Liver (tissue), 9 donors: ENCODE results near the gene VWC2. TPM values are rescaled to one million over a fixed set of nuclear protein-coding genes. Genes with fewer than 3 reads are reported as not detected.

Source experiments
- DNase-seq: peaks from one replicate; pipeline ENCODE4 v3.0.0-alpha.2; 2017; ENCODE audit warnings: low spot score
- H3K27ac ChIP-seq, 2 donors: one replicate each; pipeline ENCODE4 v1.7.0; 2013; ENCODE audit warnings: inconsistent platforms in 2 of 2, low read length in 2 of 2, control low read depth in 1 of 2, low read depth in 1 of 2, mild to moderate bottlenecking in 1 of 2
- H3K27me3 ChIP-seq, 4 donors: one replicate each; pipeline versions ENCODE4 v1.6.1 to v1.7.0; 2013; ENCODE audit warnings: low read length in 3 of 4, inconsistent platforms in 1 of 4, mild to moderate bottlenecking in 1 of 4, moderate library complexity in 1 of 4; ENCODE audit not compliant: control insufficient read depth in 4 of 4, insufficient read depth in 4 of 4
- H3K36me3 ChIP-seq, 4 donors: one replicate each; pipeline versions ENCODE4 v1.6.1 to v1.7.0; 2013; ENCODE audit warnings: low read length in 3 of 4, mild to moderate bottlenecking in 3 of 4, low read depth in 1 of 4, moderate library complexity in 1 of 4; ENCODE audit not compliant: control insufficient read depth in 4 of 4, insufficient read depth in 3 of 4
- H3K4me1 ChIP-seq, 4 donors: one replicate each; pipeline versions ENCODE4 v1.6.1 to v1.7.0; 2013; ENCODE audit warnings: low read length in 3 of 4, mild to moderate bottlenecking in 3 of 4, moderate library complexity in 1 of 4; ENCODE audit not compliant: control insufficient read depth in 4 of 4, insufficient read depth in 4 of 4
- H3K4me3 ChIP-seq, 3 donors: one replicate each; pipeline versions ENCODE4 v1.6.1 to v1.7.0; 2013; ENCODE audit warnings: low read length in 3 of 3, control low read depth in 1 of 3, low read depth in 1 of 3, mild to moderate bottlenecking in 1 of 3
- H3K9ac ChIP-seq, 2 donors: one replicate each; pipeline ENCODE4 v1.7.0; 2013; ENCODE audit warnings: low read length in 2 of 2, mild to moderate bottlenecking in 2 of 2, moderate library complexity in 2 of 2, control low read depth in 1 of 2, low read depth in 1 of 2
- H3K9me3 ChIP-seq, 4 donors: one replicate each; pipeline versions ENCODE4 v1.6.1 to v1.7.0; 2013; ENCODE audit warnings: low read length in 3 of 4; ENCODE audit not compliant: control insufficient read depth in 4 of 4
- EGR1 ChIP-seq, 2 donors: IDR thresholded peaks; 2 replicates each; pipeline ENCODE4 v1.6.1; 2016 to 2018; ENCODE audit warnings: antibody characterized with exemption in 2 of 2, low read depth in 2 of 2
- FOXA1 ChIP-seq: IDR thresholded peaks from 2 replicates; pipeline ENCODE4 v1.6.1; 2016; ENCODE audit warnings: antibody characterized with exemption
- FOXA2 ChIP-seq: IDR thresholded peaks from 2 replicates; pipeline ENCODE4 v1.6.1; 2016; ENCODE audit warnings: antibody characterized with exemption
- HNF4A ChIP-seq, 2 donors: conservative IDR thresholded peaks; 2 replicates each; pipeline ENCODE4 v1.6.1; 2016; ENCODE audit warnings: antibody characterized with exemption in 2 of 2, mild to moderate bottlenecking in 2 of 2
- HNF4G ChIP-seq: IDR thresholded peaks from 2 replicates; pipeline ENCODE4 v1.6.1; 2016; ENCODE audit warnings: antibody characterized with exemption
- JUND ChIP-seq, 2 donors: IDR thresholded peaks; 2 replicates each; pipeline ENCODE4 v1.6.1; 2016; ENCODE audit warnings: antibody characterized with exemption in 2 of 2
- NR2F2 ChIP-seq: IDR thresholded peaks from 2 replicates; pipeline ENCODE4 v1.6.1; 2016; ENCODE audit warnings: antibody characterized with exemption
- RAD21 ChIP-seq, 2 donors: IDR thresholded peaks; 2 replicates each; pipeline ENCODE4 v1.6.1; 2016; ENCODE audit warnings: antibody characterized with exemption in 2 of 2, mild to moderate bottlenecking in 2 of 2
- RXRA ChIP-seq, 2 donors: IDR thresholded peaks; 2 replicates each; pipeline ENCODE4 v1.6.1; 2017 to 2018; ENCODE audit warnings: antibody characterized with exemption in 2 of 2, mild to moderate bottlenecking in 1 of 2
- SP1 ChIP-seq: IDR thresholded peaks from 2 replicates; pipeline ENCODE4 v1.6.1; 2018; ENCODE audit warnings: antibody characterized with exemption, mild to moderate bottlenecking
- TAF1 ChIP-seq: conservative IDR thresholded peaks from 2 replicates; pipeline ENCODE4 v1.6.1; 2016; ENCODE audit warnings: antibody characterized with exemption, mild to moderate bottlenecking
- YY1 ChIP-seq: IDR thresholded peaks from 2 replicates; pipeline ENCODE4 v1.6.1; 2016; ENCODE audit warnings: antibody characterized with exemption, mild to moderate bottlenecking
- WGBS: extraction: QIAGEN DNeasy Blood & Tissue Kit; methylation state at CpG from one replicate; pipeline ENCODE4 v1.1.7; 2013; 5-methylcytosine and 5-hydroxymethylcytosine counted together
- polyA plus RNA-seq, 2 donors: library from polyadenylated mRNA; stranded (reverse) in 1 of 2; unstranded in 1 of 2; fragments of 200-250 nt in 1 of 2; fragments of >200 nt in 1 of 2; fragmentation: Nextera tagmentation in 1 of 2; extraction: Ambion mirVana in 1 of 2; gene quantifications; one replicate each; pipeline versions ENCODE4 v1.2.1 to v1.2.3, GENCODE V29; 2013 to 2015
- total RNA-seq, 2 donors: library from RNA; depleted of rRNA; stranded (reverse); fragments of >200 nt; gene quantifications; one replicate each; pipeline ENCODE4 v1.2.3, GENCODE V29; 2014
- TF ChIP-seq, protein P1 (sequence below): IDR thresholded peaks from 2 replicates; pipeline ENCODE4 v1.6.1; 2016; ENCODE audit warnings: antibody characterized with exemption
- TF ChIP-seq, protein P2 (sequence below): IDR thresholded peaks from 2 replicates; pipeline ENCODE4 v1.6.1; 2016; ENCODE audit warnings: antibody characterized with exemption
- TF ChIP-seq, protein P3 (sequence below): fragments of 150-350 bp; IDR thresholded peaks from 2 replicates; pipeline ENCODE4 v1.5.1; 2017; ENCODE audit warnings: improper control_type of control experiment, low read depth, low read length; ENCODE audit not compliant: missing input control
- TF ChIP-seq, protein P4 (sequence below): IDR thresholded peaks from 2 replicates; pipeline ENCODE4 v1.6.1; 2016; ENCODE audit warnings: antibody characterized with exemption, mild to moderate bottlenecking
- TF ChIP-seq, protein P5 (sequence below): IDR thresholded peaks from 2 replicates; pipeline ENCODE4 v1.6.1; 2016; ENCODE audit warnings: antibody characterized with exemption
- donor health status: healthy.
- donor health status: healthy.
- donor health status: healthy.
- donor health status: healthy.
- donor health status: healthy.

Gene VWC2
- total and polyA plus RNA-seq, 4 donors = not detected

DNA sequence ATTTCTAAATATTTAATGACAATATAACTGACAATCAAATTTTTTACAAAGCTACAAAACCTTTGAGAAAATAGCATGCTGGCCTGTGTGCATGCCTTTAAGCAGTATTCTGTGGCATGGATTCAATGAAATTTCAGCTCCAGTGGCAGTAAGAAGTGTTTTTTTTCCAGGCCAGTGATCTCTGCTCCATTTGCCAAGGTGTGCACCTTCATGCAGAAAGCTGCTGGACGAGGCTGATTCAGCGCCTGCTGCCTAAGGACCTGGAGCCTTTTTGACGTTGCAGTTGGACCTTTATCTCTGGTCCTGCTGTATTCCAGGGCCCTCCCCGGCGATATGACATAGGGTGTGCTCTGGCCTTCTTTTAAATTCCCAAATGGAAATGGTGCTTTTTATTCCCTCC is 26.6 kb downstream of the VWC2 start:
- H3K27me3 ChIP-seq = peaks cover 0 to 3% (median 0%) of the 10 kb centered on the region in 4 donors
- H3K9me3 ChIP-seq = no peaks in the 10 kb centered on the region
- H3K4me3 ChIP-seq = no peak overlapping the region
- DNase-seq = no peak
- H3K27ac ChIP-seq = no peak overlapping the region
- no peak overlapping the region for H3K9ac ChIP-seq
- H3K36me3 ChIP-seq = no peaks in the 10 kb centered on the region
- TF ChIP-seq RXRA (IDR thresholded peaks at IDR 0.05) = no peak
- TF ChIP-seq RAD21 (IDR thresholded peaks at IDR 0.05) = no peak
- no peak for TF ChIP-seq SP1
- TF ChIP-seq, protein P1, sequence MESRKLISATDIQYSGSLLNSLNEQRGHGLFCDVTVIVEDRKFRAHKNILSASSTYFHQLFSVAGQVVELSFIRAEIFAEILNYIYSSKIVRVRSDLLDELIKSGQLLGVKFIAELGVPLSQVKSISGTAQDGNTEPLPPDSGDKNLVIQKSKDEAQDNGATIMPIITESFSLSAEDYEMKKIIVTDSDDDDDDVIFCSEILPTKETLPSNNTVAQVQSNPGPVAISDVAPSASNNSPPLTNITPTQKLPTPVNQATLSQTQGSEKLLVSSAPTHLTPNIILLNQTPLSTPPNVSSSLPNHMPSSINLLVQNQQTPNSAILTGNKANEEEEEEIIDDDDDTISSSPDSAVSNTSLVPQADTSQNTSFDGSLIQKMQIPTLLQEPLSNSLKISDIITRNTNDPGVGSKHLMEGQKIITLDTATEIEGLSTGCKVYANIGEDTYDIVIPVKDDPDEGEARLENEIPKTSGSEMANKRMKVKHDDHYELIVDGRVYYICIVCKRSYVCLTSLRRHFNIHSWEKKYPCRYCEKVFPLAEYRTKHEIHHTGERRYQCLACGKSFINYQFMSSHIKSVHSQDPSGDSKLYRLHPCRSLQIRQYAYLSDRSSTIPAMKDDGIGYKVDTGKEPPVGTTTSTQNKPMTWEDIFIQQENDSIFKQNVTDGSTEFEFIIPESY = no peak
- TF ChIP-seq, protein P2, sequence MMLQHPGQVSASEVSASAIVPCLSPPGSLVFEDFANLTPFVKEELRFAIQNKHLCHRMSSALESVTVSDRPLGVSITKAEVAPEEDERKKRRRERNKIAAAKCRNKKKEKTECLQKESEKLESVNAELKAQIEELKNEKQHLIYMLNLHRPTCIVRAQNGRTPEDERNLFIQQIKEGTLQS = no peak
- TF ChIP-seq, protein P3, sequence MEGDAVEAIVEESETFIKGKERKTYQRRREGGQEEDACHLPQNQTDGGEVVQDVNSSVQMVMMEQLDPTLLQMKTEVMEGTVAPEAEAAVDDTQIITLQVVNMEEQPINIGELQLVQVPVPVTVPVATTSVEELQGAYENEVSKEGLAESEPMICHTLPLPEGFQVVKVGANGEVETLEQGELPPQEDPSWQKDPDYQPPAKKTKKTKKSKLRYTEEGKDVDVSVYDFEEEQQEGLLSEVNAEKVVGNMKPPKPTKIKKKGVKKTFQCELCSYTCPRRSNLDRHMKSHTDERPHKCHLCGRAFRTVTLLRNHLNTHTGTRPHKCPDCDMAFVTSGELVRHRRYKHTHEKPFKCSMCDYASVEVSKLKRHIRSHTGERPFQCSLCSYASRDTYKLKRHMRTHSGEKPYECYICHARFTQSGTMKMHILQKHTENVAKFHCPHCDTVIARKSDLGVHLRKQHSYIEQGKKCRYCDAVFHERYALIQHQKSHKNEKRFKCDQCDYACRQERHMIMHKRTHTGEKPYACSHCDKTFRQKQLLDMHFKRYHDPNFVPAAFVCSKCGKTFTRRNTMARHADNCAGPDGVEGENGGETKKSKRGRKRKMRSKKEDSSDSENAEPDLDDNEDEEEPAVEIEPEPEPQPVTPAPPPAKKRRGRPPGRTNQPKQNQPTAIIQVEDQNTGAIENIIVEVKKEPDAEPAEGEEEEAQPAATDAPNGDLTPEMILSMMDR = no peak
- no peak for TF ChIP-seq EGR1 (IDR thresholded peaks at IDR 0.05; ENCODE audit: low read depth in 2 of 2)
- TF ChIP-seq TAF1 = no peak
- no peak for TF ChIP-seq HNF4G
- TF ChIP-seq, protein P4, sequence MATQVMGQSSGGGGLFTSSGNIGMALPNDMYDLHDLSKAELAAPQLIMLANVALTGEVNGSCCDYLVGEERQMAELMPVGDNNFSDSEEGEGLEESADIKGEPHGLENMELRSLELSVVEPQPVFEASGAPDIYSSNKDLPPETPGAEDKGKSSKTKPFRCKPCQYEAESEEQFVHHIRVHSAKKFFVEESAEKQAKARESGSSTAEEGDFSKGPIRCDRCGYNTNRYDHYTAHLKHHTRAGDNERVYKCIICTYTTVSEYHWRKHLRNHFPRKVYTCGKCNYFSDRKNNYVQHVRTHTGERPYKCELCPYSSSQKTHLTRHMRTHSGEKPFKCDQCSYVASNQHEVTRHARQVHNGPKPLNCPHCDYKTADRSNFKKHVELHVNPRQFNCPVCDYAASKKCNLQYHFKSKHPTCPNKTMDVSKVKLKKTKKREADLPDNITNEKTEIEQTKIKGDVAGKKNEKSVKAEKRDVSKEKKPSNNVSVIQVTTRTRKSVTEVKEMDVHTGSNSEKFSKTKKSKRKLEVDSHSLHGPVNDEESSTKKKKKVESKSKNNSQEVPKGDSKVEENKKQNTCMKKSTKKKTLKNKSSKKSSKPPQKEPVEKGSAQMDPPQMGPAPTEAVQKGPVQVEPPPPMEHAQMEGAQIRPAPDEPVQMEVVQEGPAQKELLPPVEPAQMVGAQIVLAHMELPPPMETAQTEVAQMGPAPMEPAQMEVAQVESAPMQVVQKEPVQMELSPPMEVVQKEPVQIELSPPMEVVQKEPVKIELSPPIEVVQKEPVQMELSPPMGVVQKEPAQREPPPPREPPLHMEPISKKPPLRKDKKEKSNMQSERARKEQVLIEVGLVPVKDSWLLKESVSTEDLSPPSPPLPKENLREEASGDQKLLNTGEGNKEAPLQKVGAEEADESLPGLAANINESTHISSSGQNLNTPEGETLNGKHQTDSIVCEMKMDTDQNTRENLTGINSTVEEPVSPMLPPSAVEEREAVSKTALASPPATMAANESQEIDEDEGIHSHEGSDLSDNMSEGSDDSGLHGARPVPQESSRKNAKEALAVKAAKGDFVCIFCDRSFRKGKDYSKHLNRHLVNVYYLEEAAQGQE = no peak
- TF ChIP-seq FOXA2 = no peak
- TF ChIP-seq, protein P5, sequence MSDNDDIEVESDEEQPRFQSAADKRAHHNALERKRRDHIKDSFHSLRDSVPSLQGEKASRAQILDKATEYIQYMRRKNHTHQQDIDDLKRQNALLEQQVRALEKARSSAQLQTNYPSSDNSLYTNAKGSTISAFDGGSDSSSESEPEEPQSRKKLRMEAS = no peak
- 75% methylated on average over 5 of the region's 5 CpGs for WGBS
- no peaks in the 10 kb centered on the region for H3K4me1 ChIP-seq

DNA sequence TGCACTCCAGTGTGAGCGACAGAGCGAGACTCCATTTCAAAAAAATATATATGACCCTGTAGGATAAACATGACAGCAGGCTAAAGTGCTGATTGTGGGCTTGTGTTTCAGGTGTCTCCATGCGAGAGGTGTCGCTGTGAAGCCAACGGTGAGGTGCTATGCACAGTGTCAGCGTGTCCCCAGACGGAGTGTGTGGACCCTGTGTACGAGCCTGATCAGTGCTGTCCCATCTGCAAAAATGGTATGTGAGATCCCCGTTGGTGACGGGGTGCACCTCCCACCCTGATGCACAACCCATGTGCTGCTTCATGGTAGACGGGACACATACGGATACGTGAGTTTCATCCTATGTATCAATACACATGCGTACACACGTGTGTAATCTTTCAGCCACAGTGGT is 29.2 kb downstream of the VWC2 start:
- H3K27ac ChIP-seq = no peak overlapping the region
- peaks cover 0 to 3% (median 0%) of the 10 kb centered on the region in 4 donors for H3K27me3 ChIP-seq
- H3K4me1 ChIP-seq = no peaks in the 10 kb centered on the region
- no peaks in the 10 kb centered on the region for H3K36me3 ChIP-seq
- no peak for DNase-seq
- no peak overlapping the region for H3K9ac ChIP-seq
- no peaks in the 10 kb centered on the region for H3K9me3 ChIP-seq
- WGBS = 90% methylated on average over 15 of the region's 15 CpGs
- no peak overlapping the region for H3K4me3 ChIP-seq
- TF ChIP-seq, protein P5 = no peak
- no peak for TF ChIP-seq JUND (IDR thresholded peaks at IDR 0.05)
- TF ChIP-seq SP1 = no peak
- no peak for TF ChIP-seq FOXA2
- no peak for TF ChIP-seq FOXA1
- TF ChIP-seq, protein P1 = no peak
- TF ChIP-seq HNF4G = no peak
- no peak for TF ChIP-seq YY1
- TF ChIP-seq RXRA (IDR thresholded peaks at IDR 0.05) = no peak
- TF ChIP-seq EGR1 (IDR thresholded peaks at IDR 0.05; ENCODE audit: low read depth in 2 of 2) = no peak
- TF ChIP-seq HNF4A (conservative IDR thresholded peaks at IDR 0.05) = no peak
- TF ChIP-seq, protein P2 = no peak
- TF ChIP-seq, protein P4 = no peak
- no peak for TF ChIP-seq TAF1
- no peak for TF ChIP-seq NR2F2
- no peak for TF ChIP-seq RAD21 (IDR thresholded peaks at IDR 0.05)
